GM12878 (cell line): ENCODE results near the gene METTL4.

Experiments used
- ZNF217 ChIP-seq: fragments of 450-650 bp; IDR thresholded peaks from 2 replicates; pipeline ENCODE4 v1.6.1; 2017; ENCODE audit warnings: antibody characterized with exemption, mild to moderate bottlenecking
- TF ChIP-seq, protein P1 (sequence below), 3 experiments: IDR thresholded peaks in 2 of 3; conservative IDR thresholded peaks in 1 of 3; 2 replicates each; pipeline ENCODE4 v1.5.1; 2011; ENCODE audit warnings: low read depth in 3 of 3, low read length in 3 of 3, mild to moderate bottlenecking in 3 of 3, control low read depth in 2 of 3, moderate library complexity in 2 of 3, inconsistent platforms in 1 of 3, mixed read lengths in 1 of 3; ENCODE audit not compliant: control insufficient read depth in 2 of 3, insufficient read depth in 1 of 3; ENCODE audit errors: extremely low read depth in 1 of 3
- TF ChIP-seq, protein P2 (sequence below): IDR thresholded peaks from 2 replicates; pipeline ENCODE4 v1.6.1; 2012; ENCODE audit warnings: mild to moderate bottlenecking, low read depth, low read length
- TF ChIP-seq, protein P3 (sequence below): IDR thresholded peaks from 2 replicates; pipeline ENCODE4 v1.6.1; 2012; ENCODE audit warnings: low read length, inconsistent platforms
- TF ChIP-seq, protein P4 (sequence below): fragments of 450-650 bp; IDR thresholded peaks from 2 replicates; pipeline ENCODE4 v1.6.1; 2017; ENCODE audit warnings: borderline replicate concordance

DNA sequence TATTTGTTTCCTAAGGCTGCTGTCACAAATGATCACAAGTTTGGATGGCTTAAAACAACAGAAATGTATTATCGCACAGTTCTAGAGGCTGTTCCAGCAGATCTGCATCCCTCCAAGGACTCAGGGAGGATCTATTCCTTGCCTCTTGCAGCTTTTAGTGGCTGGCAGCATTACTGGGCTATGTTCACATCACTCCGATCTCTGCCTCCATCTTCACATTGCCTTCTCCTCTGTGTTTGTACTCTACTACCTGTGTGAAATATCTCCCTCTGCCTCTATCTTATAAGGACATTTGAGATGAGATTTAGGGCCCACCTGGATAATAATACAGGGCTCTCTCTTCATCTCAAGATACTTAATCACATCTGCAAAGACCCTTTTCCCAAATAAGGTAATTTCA, 19.0 kb upstream of the METTL4 start:
- TF ChIP-seq, protein P1, sequence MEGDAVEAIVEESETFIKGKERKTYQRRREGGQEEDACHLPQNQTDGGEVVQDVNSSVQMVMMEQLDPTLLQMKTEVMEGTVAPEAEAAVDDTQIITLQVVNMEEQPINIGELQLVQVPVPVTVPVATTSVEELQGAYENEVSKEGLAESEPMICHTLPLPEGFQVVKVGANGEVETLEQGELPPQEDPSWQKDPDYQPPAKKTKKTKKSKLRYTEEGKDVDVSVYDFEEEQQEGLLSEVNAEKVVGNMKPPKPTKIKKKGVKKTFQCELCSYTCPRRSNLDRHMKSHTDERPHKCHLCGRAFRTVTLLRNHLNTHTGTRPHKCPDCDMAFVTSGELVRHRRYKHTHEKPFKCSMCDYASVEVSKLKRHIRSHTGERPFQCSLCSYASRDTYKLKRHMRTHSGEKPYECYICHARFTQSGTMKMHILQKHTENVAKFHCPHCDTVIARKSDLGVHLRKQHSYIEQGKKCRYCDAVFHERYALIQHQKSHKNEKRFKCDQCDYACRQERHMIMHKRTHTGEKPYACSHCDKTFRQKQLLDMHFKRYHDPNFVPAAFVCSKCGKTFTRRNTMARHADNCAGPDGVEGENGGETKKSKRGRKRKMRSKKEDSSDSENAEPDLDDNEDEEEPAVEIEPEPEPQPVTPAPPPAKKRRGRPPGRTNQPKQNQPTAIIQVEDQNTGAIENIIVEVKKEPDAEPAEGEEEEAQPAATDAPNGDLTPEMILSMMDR (IDR thresholded peaks at IDR 0.05 in 2 of 3, conservative IDR thresholded peaks at IDR 0.05 in 1 of 3; ENCODE audit: control insufficient read depth in 2 of 3, extremely low read depth in 1 of 3, insufficient read depth in 1 of 3, low read depth in 3 of 3, low read length in 3 of 3) = no peak
- TF ChIP-seq ZNF217 = no peak
- TF ChIP-seq, protein P2, sequence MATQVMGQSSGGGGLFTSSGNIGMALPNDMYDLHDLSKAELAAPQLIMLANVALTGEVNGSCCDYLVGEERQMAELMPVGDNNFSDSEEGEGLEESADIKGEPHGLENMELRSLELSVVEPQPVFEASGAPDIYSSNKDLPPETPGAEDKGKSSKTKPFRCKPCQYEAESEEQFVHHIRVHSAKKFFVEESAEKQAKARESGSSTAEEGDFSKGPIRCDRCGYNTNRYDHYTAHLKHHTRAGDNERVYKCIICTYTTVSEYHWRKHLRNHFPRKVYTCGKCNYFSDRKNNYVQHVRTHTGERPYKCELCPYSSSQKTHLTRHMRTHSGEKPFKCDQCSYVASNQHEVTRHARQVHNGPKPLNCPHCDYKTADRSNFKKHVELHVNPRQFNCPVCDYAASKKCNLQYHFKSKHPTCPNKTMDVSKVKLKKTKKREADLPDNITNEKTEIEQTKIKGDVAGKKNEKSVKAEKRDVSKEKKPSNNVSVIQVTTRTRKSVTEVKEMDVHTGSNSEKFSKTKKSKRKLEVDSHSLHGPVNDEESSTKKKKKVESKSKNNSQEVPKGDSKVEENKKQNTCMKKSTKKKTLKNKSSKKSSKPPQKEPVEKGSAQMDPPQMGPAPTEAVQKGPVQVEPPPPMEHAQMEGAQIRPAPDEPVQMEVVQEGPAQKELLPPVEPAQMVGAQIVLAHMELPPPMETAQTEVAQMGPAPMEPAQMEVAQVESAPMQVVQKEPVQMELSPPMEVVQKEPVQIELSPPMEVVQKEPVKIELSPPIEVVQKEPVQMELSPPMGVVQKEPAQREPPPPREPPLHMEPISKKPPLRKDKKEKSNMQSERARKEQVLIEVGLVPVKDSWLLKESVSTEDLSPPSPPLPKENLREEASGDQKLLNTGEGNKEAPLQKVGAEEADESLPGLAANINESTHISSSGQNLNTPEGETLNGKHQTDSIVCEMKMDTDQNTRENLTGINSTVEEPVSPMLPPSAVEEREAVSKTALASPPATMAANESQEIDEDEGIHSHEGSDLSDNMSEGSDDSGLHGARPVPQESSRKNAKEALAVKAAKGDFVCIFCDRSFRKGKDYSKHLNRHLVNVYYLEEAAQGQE = no peak
- TF ChIP-seq, protein P3, sequence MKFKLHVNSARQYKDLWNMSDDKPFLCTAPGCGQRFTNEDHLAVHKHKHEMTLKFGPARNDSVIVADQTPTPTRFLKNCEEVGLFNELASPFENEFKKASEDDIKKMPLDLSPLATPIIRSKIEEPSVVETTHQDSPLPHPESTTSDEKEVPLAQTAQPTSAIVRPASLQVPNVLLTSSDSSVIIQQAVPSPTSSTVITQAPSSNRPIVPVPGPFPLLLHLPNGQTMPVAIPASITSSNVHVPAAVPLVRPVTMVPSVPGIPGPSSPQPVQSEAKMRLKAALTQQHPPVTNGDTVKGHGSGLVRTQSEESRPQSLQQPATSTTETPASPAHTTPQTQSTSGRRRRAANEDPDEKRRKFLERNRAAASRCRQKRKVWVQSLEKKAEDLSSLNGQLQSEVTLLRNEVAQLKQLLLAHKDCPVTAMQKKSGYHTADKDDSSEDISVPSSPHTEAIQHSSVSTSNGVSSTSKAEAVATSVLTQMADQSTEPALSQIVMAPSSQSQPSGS = no peak
- TF ChIP-seq, protein P4, sequence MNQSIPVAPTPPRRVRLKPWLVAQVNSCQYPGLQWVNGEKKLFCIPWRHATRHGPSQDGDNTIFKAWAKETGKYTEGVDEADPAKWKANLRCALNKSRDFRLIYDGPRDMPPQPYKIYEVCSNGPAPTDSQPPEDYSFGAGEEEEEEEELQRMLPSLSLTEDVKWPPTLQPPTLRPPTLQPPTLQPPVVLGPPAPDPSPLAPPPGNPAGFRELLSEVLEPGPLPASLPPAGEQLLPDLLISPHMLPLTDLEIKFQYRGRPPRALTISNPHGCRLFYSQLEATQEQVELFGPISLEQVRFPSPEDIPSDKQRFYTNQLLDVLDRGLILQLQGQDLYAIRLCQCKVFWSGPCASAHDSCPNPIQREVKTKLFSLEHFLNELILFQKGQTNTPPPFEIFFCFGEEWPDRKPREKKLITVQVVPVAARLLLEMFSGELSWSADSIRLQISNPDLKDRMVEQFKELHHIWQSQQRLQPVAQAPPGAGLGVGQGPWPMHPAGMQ = no peak
